Natural killer cell (primary cell): ENCODE results near the gene TMEM208. TPM values are rescaled to one million over a fixed set of nuclear protein-coding genes. Genes with fewer than 3 reads are reported as not detected.
A peak's percentile ranks its signal among the peaks of the same experiment; 100 is the strongest.

Experiments used
- ATAC-seq, 3 donors: fragments of 150-1000 bp in 2 of 3; fragments of 200-7000 bp in 1 of 3; cut with Tn5 transposase; 1 replicate in 1 of 3; 2 replicates in 2 of 3; pipeline ENCODE4 v1.10.0; 2021; ENCODE audit warnings: mild to moderate bottlenecking in 2 of 3, moderate library complexity in 2 of 3
- DNase-seq, 2 donors: peaks; one replicate each; pipeline versions ENCODE4 v3.0.0 to v3.0.0-alpha.2; 2013 to 2021; ENCODE audit warnings: mixed read lengths in 1 of 2
- H3K27ac ChIP-seq: one replicate; pipeline ENCODE4 v1.5.1; 2013; ENCODE audit warnings: mild to moderate bottlenecking, low read length
- H3K27me3 ChIP-seq: one replicate; pipeline ENCODE4 v1.6.1; 2013; ENCODE audit warnings: low read length; ENCODE audit not compliant: control insufficient read depth, insufficient read depth
- H3K36me3 ChIP-seq: one replicate; pipeline ENCODE4 v1.6.1; 2013; ENCODE audit warnings: low read length; ENCODE audit not compliant: control insufficient read depth, insufficient read depth
- H3K4me1 ChIP-seq: one replicate; pipeline ENCODE4 v1.6.1; 2013; ENCODE audit warnings: low read length; ENCODE audit not compliant: control insufficient read depth, insufficient read depth
- H3K4me3 ChIP-seq: one replicate; pipeline ENCODE4 v1.5.1; 2013; ENCODE audit warnings: low read length
- H3K9me3 ChIP-seq: one replicate; pipeline ENCODE4 v1.6.1; 2013; ENCODE audit warnings: low read length; ENCODE audit not compliant: control insufficient read depth, insufficient read depth
- H3K27ac Mint-ChIP-seq, 2 donors: one replicate each; pipeline ENCODE4 v1.8.0; 2022; ENCODE audit warnings: mild to moderate bottlenecking in 2 of 2, mixed read lengths in 2 of 2, moderate library complexity in 1 of 2
- H3K27me3 Mint-ChIP-seq, 2 donors: one replicate each; pipeline ENCODE4 v1.8.0; 2022; ENCODE audit warnings: low read depth in 2 of 2, mixed read lengths in 2 of 2
- H3K36me3 Mint-ChIP-seq: one replicate; pipeline ENCODE4 v1.8.0; 2022; ENCODE audit warnings: mixed read lengths
- H3K4me1 Mint-ChIP-seq, 2 donors: one replicate each; pipeline ENCODE4 v1.8.0; 2022; ENCODE audit warnings: mixed read lengths in 2 of 2
- H3K4me3 Mint-ChIP-seq: one replicate; pipeline ENCODE4 v1.8.0; 2022; ENCODE audit warnings: mild to moderate bottlenecking, moderate library complexity, mixed read lengths
- H3K9me3 Mint-ChIP-seq, 2 donors: one replicate each; pipeline ENCODE4 v1.8.0; 2022; ENCODE audit warnings: mixed read lengths in 2 of 2
- WGBS: methylation state at CpG from one replicate; pipeline ENCODE4 v1.1.7; 2013; ENCODE audit warnings: missing lambda C conversion rate; ENCODE audit not compliant: insufficient coverage; 5-methylcytosine and 5-hydroxymethylcytosine counted together
- intact Hi-C: fragments of 100-400 bp; cut with micrococcal nuclease; formaldehyde crosslinking; loops from one replicate; pipeline ENCODE4 v1.14.2; 2022
- total RNA-seq, 4 donors: library from RNA; stranded (reverse); fragments of 120-200 nt in 1 of 4; gene quantifications; one replicate each; pipeline versions ENCODE4 v1.2.3 to v1.2.4, GENCODE V29; 2013 to 2022
- TF ChIP-seq, protein P1 (sequence below): fragments of 200-600 bp; IDR thresholded peaks from one replicate; pipeline ENCODE4 v1.8.0; 2022; ENCODE audit warnings: antibody characterized with exemption

TMEM208 gene
- total RNA-seq, 3 donors from 2014 or later (not counting 1 experiment from before 2014, with no cell fraction given) = 34.5 to 39.2 (median 36.7) TPM

DNA sequence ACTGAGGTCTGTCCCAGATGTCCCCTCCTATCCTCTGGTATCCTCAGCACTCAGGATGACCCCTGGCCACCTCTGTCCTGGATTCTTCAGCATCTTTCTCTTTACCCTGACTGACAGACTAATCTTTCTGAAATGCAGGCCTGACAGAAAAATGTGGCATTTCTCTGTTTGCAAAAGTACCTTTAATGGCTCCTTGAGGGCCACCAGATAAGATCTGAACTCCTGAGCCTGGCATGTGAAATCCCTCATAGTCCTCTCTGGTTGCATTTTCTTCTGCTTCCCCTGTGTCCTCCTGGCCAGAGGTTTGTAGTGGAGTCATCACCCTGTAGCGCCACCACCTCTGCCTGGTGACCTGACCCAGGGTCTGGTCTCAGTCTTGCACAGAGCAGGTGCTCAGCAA, 30.0 kb upstream of the TMEM208 start:
- TF ChIP-seq, protein P1, sequence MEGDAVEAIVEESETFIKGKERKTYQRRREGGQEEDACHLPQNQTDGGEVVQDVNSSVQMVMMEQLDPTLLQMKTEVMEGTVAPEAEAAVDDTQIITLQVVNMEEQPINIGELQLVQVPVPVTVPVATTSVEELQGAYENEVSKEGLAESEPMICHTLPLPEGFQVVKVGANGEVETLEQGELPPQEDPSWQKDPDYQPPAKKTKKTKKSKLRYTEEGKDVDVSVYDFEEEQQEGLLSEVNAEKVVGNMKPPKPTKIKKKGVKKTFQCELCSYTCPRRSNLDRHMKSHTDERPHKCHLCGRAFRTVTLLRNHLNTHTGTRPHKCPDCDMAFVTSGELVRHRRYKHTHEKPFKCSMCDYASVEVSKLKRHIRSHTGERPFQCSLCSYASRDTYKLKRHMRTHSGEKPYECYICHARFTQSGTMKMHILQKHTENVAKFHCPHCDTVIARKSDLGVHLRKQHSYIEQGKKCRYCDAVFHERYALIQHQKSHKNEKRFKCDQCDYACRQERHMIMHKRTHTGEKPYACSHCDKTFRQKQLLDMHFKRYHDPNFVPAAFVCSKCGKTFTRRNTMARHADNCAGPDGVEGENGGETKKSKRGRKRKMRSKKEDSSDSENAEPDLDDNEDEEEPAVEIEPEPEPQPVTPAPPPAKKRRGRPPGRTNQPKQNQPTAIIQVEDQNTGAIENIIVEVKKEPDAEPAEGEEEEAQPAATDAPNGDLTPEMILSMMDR = no peak
- peaks cover 26 to 44% of the 10 kb centered on the region in 2 donors for H3K4me1 Mint-ChIP-seq
- Histone ChIP-seq H3K4me1 (peaks cover 19% of the 10 kb centered on the region), H3K27me3 (no peaks in the 10 kb centered on the region), H3K9me3 (no peaks in the 10 kb centered on the region), H3K36me3 (peaks cover 54% of the 10 kb centered on the region), H3K4me3 (no peak overlapping the region), H3K27ac (no peak overlapping the region)
- no peak for DNase-seq
- intact Hi-C loops = no loop called here
- WGBS = 94% methylated on average over 1 of the region's 1 CpG
- peak overlapping the region; percentile 29 for H3K4me3 Mint-ChIP-seq
- no peak for ATAC-seq
- H3K27ac Mint-ChIP-seq = peak overlapping the region in 1 of 2 donors; percentile 66
- H3K27me3 Mint-ChIP-seq = no peaks in the 10 kb centered on the region
- peaks cover 14% of the 10 kb centered on the region for H3K36me3 Mint-ChIP-seq
- H3K9me3 Mint-ChIP-seq = no peaks in the 10 kb centered on the region

DNA sequence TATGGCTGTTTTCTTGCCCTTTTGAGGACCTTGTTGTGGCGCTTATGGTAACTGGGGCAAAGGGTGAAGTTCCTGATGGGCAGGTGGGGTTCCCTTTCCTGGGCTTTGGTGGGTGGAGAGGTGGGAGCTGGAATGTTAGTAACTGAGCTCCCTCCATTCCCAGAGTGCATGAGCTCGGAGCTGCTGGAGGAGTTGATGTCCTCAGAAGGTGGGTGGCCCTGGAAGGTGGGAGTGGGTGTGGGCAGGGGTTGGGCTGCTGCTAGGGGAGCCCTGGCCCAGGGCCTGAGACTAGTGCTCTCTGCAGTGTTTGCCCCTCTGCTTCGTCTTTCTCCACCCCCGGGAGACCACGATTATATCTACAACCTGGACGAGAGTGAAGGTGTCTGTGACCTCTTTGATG, 29.2 kb upstream of the TMEM208 start:
- no peak overlapping the region for H3K27ac ChIP-seq
- H3K36me3 ChIP-seq = peaks cover 59% of the 10 kb centered on the region
- no peaks in the 10 kb centered on the region for H3K9me3 Mint-ChIP-seq
- TF ChIP-seq, protein P1 = no peak
- H3K27me3 Mint-ChIP-seq = no peaks in the 10 kb centered on the region
- H3K4me3 ChIP-seq = no peak overlapping the region
- no peak overlapping the region for H3K4me3 Mint-ChIP-seq
- intact Hi-C loops = no loop called here
- no peak for ATAC-seq
- H3K27me3 ChIP-seq = no peaks in the 10 kb centered on the region
- H3K4me1 ChIP-seq = peaks cover 14% of the 10 kb centered on the region
- H3K36me3 Mint-ChIP-seq = peaks cover 14% of the 10 kb centered on the region
- no peaks in the 10 kb centered on the region for H3K9me3 ChIP-seq
- H3K27ac Mint-ChIP-seq = peak overlapping the region in 1 of 2 donors; percentile 40
- 86% methylated on average over 6 of the region's 6 CpGs for WGBS
- DNase-seq = no peak
- peaks cover 25 to 37% of the 10 kb centered on the region in 2 donors for H3K4me1 Mint-ChIP-seq

DNA sequence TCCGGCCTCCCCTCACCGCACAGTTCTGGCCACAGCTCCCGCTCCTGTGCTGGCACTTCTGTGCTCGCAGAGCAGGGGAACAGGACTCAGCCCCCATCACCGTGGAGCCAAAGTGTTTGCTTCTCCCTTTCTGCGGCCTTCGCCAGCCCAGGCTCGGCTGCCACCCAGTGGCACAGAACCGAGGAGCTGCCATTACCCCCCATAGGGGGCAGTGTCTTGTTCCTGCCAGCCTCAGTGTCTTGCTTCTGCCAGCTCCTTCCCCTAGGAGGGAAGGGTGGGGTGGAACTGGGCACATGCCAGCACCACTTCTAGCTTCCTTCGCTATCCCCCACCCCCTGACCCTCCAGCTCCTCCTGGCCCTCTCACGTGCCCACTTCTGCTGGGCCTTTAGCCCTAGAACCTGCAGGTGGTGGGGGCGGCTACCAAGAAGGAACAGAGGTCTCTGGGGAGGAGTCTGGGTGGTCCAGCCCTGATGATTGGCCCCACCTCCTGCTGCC, 28.6 kb upstream of the TMEM208 start:
- Mint-ChIP-seq H3K4me1 (peaks cover 25 to 31% of the 10 kb centered on the region in 2 donors), H3K27me3 (no peaks in the 10 kb centered on the region), H3K4me3 (no peak overlapping the region), H3K27ac (peak overlapping the region in 1 of 2 donors; percentile 40), H3K36me3 (peaks cover 14% of the 10 kb centered on the region), H3K9me3 (no peaks in the 10 kb centered on the region)
- Histone ChIP-seq H3K36me3 (peaks cover 64% of the 10 kb centered on the region), H3K4me1 (peaks cover 9% of the 10 kb centered on the region), H3K9me3 (no peaks in the 10 kb centered on the region), H3K27me3 (no peaks in the 10 kb centered on the region), H3K27ac (no peak overlapping the region), H3K4me3 (no peak overlapping the region)
- intact Hi-C loops = no loop called here
- DNase-seq (peak in 1 of 2 donors; percentile 43), ATAC-seq (peak in 2 of 3 donors; percentile 35 to 52)
- WGBS = 87% methylated on average over 10 of the region's 12 CpGs
- TF ChIP-seq, protein P1 = no peak
